Measurements from ENCODE around the gene GNPTG.

GNPTG gene

GRCh38 chr16:1378087-1378803 is 26.5 kb downstream of the GNPTG start:
- H3K4me3 Mint-ChIP-seq, result peak overlapping the region; percentile 89
- H3K9me3 Mint-ChIP-seq, result no peaks in the 10 kb centered on the region
- H3K4me1 Mint-ChIP-seq (ENCODE audit: low read depth), result peaks cover 21% of the 10 kb centered on the region
- peak overlapping the region; percentile 88 for H3K27ac Mint-ChIP-seq
- H3K27me3 Mint-ChIP-seq, result no peaks in the 10 kb centered on the region
- peaks cover 4% of the 10 kb centered on the region for H3K36me3 Mint-ChIP-seq (ENCODE audit: low read depth)

GRCh38 chr16:1378804-1379303 is 27.1 kb downstream of the GNPTG start:
- peaks cover 4% of the 10 kb centered on the region for H3K36me3 Mint-ChIP-seq (ENCODE audit: low read depth)
- H3K9me3 Mint-ChIP-seq, result no peaks in the 10 kb centered on the region
- no peaks in the 10 kb centered on the region for H3K27me3 Mint-ChIP-seq
- peaks cover 21% of the 10 kb centered on the region for H3K4me1 Mint-ChIP-seq (ENCODE audit: low read depth)
- peak overlapping the region; percentile 89 for H3K4me3 Mint-ChIP-seq
- peak overlapping the region; percentile 88 for H3K27ac Mint-ChIP-seq

DNA sequence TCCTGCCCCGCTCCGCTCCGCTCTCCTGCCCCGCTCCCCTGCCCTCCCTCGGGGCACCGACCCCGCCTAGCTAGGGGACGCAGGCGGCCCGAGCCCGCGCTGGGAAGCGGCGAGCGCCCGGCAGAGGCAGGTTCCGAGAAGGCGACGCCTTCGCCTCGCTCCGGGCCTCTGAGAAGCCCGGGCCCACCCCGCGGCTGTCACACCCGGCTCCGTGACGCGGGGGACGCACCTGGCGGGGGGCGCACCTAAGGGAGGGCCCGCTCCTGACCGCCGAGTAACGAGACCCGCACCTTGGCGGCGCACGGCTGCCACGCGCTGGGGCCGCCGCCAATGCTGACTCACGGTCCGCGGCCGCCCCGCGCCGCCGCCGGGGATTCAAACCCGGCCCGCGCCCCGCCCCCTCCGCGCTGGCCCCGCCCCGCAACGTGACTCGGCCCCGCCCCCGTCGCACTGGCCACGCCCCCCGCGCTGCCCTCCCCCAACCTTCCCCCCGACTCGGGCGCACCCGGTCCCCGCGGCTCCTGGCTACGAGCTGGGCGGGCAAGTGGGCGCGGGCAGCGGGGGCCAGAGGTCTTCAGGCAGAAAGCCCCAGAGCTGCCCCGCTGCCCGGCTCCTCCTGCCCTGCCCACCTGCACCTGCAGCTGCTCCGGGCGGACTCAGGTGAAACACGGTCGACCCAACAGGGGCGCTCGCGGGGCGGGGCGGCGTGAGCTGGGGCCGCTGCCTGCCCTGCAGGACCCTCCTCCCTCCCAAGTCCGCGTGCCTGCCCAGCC is 27.8 kb downstream of the GNPTG start:
- Mint-ChIP-seq H3K4me1 (ENCODE audit: low read depth) (peaks cover 21% of the 10 kb centered on the region), H3K9me3 (no peaks in the 10 kb centered on the region), H3K27ac (peak overlapping the region; percentile 84), H3K27me3 (no peaks in the 10 kb centered on the region), H3K4me3 (peak overlapping the region; percentile 89), H3K36me3 (ENCODE audit: low read depth) (peaks cover 4% of the 10 kb centered on the region)

DNA sequence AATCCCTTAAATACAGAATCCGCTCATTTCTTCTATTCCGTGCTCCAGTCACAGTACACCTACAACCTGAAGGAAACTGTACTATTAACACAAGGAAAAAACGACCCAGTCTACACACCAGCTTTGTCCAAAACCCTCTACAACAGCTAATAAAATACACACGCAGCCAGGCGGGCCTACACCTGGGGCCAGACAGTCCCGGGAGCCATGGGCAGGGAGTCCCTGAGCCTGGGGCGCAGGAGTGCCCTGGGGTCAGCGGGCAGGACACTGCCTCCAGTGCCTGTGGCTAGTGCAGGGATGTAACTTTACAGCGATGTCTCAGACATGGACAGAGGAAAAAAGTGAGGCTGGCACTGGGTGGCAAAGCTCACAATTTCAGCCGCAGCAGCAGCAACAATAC is 28.5 kb downstream of the GNPTG start:
- H3K4me3 Mint-ChIP-seq, result peak overlapping the region; percentile 73
- no peaks in the 10 kb centered on the region for H3K27me3 Mint-ChIP-seq
- peaks cover 4% of the 10 kb centered on the region for H3K36me3 Mint-ChIP-seq (ENCODE audit: low read depth)
- no peaks in the 10 kb centered on the region for H3K9me3 Mint-ChIP-seq
- peaks cover 21% of the 10 kb centered on the region for H3K4me1 Mint-ChIP-seq (ENCODE audit: low read depth)
- H3K27ac Mint-ChIP-seq, result peak overlapping the region; percentile 84

- no peak overlapping the region for H3K4me3 Mint-ChIP-seq
- H3K27me3 Mint-ChIP-seq, result no peaks in the 10 kb centered on the region
- no peak overlapping the region for H3K27ac Mint-ChIP-seq
- H3K36me3 Mint-ChIP-seq (ENCODE audit: low read depth), result no peaks in the 10 kb centered on the region
- peaks cover 21% of the 10 kb centered on the region for H3K4me1 Mint-ChIP-seq (ENCODE audit: low read depth)
- H3K9me3 Mint-ChIP-seq, result no peaks in the 10 kb centered on the region
Observed at GRCh38 chr16:1381612-1382406, 30.1 kb downstream of the GNPTG start.

DNA sequence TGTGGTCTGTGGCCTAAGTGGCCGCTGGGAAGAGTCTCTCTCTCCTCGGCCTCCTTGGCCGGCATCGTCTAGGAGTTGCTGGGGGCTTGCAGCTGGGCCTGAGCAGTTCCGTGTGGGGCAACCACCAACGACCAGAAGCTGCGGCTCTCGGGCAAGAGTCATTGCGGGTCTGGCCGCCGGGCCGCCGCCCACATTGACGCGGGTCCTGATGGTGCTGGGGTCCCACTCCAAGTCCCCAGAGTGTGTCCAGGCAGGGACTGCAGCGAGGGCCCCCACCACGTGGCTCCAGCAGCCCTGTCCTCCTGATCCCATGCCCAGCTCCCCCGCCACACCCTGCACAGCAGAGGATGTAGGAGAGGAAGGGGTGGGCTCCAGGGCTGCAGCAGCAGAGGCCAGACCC is 31.8 kb downstream of the GNPTG start:
- Mint-ChIP-seq H3K4me3 (no peak overlapping the region), H3K27ac (no peak overlapping the region)

DNA sequence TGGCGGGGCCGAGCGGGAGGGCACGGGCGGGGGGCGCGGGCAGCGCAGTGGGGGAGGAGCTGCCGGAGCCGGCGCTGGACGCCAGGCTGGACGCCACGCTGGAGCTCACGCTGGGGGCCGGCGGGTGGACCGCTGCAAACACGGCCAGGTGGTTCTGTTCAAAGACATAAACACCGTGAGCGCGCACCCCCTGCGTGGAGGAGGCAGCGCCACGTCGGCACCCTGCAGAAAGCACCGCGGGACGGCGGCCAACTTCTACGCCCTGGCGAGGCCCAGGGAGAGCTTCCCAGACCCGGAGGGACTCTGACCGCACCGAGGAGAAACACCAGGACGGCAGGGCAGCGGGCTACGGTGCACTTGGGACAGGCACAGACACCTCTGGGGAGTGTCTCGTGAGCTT is 33.5 kb downstream of the GNPTG start:
- Mint-ChIP-seq H3K4me1 (ENCODE audit: low read depth) (peaks cover 1% of the 10 kb centered on the region), H3K27ac (no peak overlapping the region), H3K27me3 (no peaks in the 10 kb centered on the region), H3K9me3 (no peaks in the 10 kb centered on the region), H3K36me3 (ENCODE audit: low read depth) (peaks cover 2% of the 10 kb centered on the region), H3K4me3 (no peak overlapping the region)

More for the DNA sequence above, 31.8 kb downstream of the GNPTG start:
- H3K9me3 Mint-ChIP-seq, result no peaks in the 10 kb centered on the region
- H3K4me1 Mint-ChIP-seq (ENCODE audit: low read depth), result peaks cover 10% of the 10 kb centered on the region
- no peaks in the 10 kb centered on the region for H3K27me3 Mint-ChIP-seq
- no peaks in the 10 kb centered on the region for H3K36me3 Mint-ChIP-seq (ENCODE audit: low read depth)

DNA sequence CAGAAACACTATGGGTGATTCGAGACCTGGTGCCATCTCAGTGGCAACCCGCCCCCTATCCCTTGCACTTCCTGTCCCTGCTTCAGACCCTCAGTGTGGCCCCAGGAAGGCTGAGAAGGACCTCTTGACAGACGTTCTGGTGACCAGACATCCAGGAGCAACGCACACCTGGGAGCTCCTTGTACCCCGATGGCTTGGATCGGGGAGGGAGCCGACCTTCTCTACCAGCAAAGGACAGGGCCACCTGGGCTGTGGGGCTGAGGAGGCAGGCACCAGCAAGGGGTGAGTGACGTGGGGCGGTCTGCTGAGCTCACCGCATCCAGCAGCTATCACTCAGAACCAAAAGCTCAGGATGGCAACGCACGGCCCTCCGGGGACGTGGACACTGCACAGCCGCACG is 35.6 kb downstream of the GNPTG start:
- H3K9me3 Mint-ChIP-seq, result no peaks in the 10 kb centered on the region
- peaks cover 5% of the 10 kb centered on the region for H3K36me3 Mint-ChIP-seq (ENCODE audit: low read depth)
- H3K4me1 Mint-ChIP-seq (ENCODE audit: low read depth), result no peaks in the 10 kb centered on the region
- H3K27me3 Mint-ChIP-seq, result no peaks in the 10 kb centered on the region
- H3K4me3 Mint-ChIP-seq, result no peak overlapping the region
- H3K27ac Mint-ChIP-seq, result no peak overlapping the region

DNA sequence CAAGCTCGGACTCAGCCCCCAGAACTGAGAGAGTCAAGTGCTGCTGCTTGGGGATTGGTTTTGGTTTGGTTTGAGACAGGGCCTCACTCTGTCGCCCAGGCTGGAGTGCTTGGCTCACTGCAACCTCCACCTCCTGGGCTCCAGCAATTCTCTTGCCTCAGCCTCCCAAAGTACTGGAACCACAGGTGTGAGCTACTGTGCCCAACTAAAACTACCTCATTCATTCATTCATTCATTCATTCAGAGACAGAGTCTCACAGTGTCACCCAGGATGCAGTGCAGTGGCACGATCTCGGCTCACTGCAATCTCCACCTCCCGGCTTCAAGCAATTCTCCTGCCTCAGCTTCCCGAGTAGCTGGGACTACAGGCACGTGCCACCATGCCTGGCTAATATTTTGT is 38.0 kb downstream of the GNPTG start:
- Mint-ChIP-seq H3K36me3 (ENCODE audit: low read depth) (peaks cover 5% of the 10 kb centered on the region), H3K27ac (no peak overlapping the region), H3K9me3 (no peaks in the 10 kb centered on the region), H3K4me1 (ENCODE audit: low read depth) (no peaks in the 10 kb centered on the region), H3K27me3 (no peaks in the 10 kb centered on the region), H3K4me3 (no peak overlapping the region)

DNA sequence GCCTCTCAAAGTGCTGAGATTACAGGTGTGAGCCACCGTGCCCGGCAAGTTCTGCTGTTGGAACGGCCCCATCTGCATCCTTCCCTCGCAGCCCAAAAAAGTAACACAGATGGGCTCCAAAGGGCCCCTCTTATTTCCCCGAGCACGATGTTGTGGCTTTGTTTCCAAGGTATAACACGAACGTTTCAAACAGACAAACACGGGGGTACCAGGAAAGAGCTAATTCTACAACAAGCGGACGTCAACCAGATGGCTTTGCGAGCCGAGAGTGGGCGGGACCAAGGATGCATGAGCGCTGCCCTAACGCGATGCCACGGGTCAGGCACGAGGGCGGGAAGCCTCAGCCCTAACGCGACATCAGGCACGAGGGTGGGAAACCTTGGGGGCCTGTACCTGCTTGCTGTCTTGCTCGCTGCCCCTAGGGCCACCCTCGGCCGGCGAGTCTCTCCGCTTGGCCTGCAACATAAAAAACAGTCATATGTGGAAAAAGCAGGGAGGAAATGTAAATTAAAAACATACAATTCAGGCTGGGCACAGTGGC is 38.6 kb downstream of the GNPTG start:
- H3K27me3 Mint-ChIP-seq, result no peaks in the 10 kb centered on the region
- no peak overlapping the region for H3K27ac Mint-ChIP-seq
- H3K4me3 Mint-ChIP-seq, result no peak overlapping the region
- no peaks in the 10 kb centered on the region for H3K4me1 Mint-ChIP-seq (ENCODE audit: low read depth)
- peaks cover 5% of the 10 kb centered on the region for H3K36me3 Mint-ChIP-seq (ENCODE audit: low read depth)
- H3K9me3 Mint-ChIP-seq, result no peaks in the 10 kb centered on the region

- Mint-ChIP-seq H3K27ac (no peak overlapping the region), H3K36me3 (ENCODE audit: low read depth) (peaks cover 5% of the 10 kb centered on the region), H3K4me3 (no peak overlapping the region), H3K9me3 (no peaks in the 10 kb centered on the region), H3K27me3 (no peaks in the 10 kb centered on the region), H3K4me1 (ENCODE audit: low read depth) (no peaks in the 10 kb centered on the region)
Observed at GRCh38 chr16:1392826-1393225, 41.1 kb downstream of the GNPTG start.

DNA sequence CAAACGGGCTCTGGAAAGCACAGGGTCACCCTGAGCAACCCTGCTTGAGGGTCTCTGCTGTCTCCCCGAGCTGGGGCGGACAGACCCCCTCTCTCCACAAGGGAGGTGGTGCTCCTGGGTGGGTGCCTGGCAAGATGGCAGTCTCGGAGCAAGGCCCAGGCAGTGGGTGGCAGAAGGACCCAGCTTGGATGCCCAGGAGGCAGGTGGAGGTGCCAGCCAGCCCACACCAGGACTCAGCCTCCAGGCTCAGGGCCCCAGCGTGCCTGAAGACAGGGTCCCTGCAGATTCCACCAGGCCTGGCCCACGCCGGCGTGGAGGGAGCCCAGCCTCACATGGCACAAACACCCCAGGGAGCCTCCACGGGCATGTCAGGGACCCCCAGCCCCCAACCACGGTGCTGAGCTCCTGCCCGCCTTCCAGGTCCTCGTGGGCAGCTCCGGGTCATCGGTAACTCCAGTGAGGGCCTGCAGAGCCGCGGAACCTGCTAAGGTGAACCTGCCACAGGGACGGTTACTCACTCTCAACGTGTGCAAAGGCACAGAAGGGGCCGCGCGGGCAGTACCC is 42.0 kb downstream of the GNPTG start:
- no peaks in the 10 kb centered on the region for H3K27me3 Mint-ChIP-seq
- no peak overlapping the region for H3K27ac Mint-ChIP-seq
- no peak overlapping the region for H3K4me3 Mint-ChIP-seq
- H3K9me3 Mint-ChIP-seq, result no peaks in the 10 kb centered on the region
- H3K36me3 Mint-ChIP-seq (ENCODE audit: low read depth), result peaks cover 5% of the 10 kb centered on the region
- H3K4me1 Mint-ChIP-seq (ENCODE audit: low read depth), result no peaks in the 10 kb centered on the region

DNA sequence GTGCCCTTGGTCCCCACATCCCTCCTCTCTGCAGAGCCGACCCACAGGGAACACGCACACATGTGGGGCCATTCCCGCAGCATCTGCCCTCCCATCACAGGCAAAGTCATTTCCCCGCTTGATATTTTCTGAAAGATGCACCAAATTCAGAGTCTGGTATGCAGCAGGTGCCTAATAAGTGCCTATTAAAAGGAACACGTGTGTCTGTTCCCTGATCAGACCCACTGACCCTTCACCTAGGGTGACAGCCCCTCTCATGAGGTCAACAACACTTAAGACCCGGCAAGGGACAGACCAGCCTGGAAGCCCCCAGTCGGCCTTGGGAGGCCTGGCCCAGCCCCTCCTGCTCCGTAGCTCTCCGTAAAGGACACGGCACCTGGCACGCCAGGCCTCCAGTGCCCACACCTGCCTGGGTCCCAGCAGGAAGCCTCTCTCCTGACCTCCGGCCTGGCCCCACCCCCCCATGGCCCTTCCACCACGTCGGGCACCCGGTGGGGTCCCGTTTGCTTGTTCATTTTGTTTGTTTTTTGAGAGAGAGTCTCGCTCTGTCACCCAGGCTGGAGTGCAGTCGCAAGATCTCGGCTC is 42.7 kb downstream of the GNPTG start:
- Mint-ChIP-seq H3K9me3 (no peaks in the 10 kb centered on the region), H3K4me1 (ENCODE audit: low read depth) (no peaks in the 10 kb centered on the region), H3K4me3 (no peak overlapping the region), H3K27ac (no peak overlapping the region), H3K27me3 (no peaks in the 10 kb centered on the region), H3K36me3 (ENCODE audit: low read depth) (peaks cover 5% of the 10 kb centered on the region)

- no peak overlapping the region for H3K27ac Mint-ChIP-seq
- no peaks in the 10 kb centered on the region for H3K9me3 Mint-ChIP-seq
- H3K36me3 Mint-ChIP-seq (ENCODE audit: low read depth), result no peaks in the 10 kb centered on the region
- H3K4me3 Mint-ChIP-seq, result no peak overlapping the region
- no peaks in the 10 kb centered on the region for H3K4me1 Mint-ChIP-seq (ENCODE audit: low read depth)
- H3K27me3 Mint-ChIP-seq, result no peaks in the 10 kb centered on the region
Observed at GRCh38 chr16:1395444-1396031, 43.8 kb downstream of the GNPTG start.
